Endodermal cell (in vitro differentiated cells): Measurements from ENCODE around the gene CA5A. TPM values are rescaled to one million over a fixed set of nuclear protein-coding genes. Genes with fewer than 3 reads are reported as not detected.

Experiments used
- DNase-seq: peaks from one replicate; pipeline ENCODE4 v3.0.0-alpha.2; 2017
- H3K27ac ChIP-seq: 2 replicates; pipeline ENCODE4 v1.5.1; 2013; ENCODE audit warnings: mild to moderate bottlenecking, low read depth, low read length, moderate library complexity
- H3K27me3 ChIP-seq: 2 replicates; pipeline ENCODE4 v1.6.1; 2013; ENCODE audit warnings: mild to moderate bottlenecking, low read length, moderate library complexity; ENCODE audit not compliant: insufficient read depth, control insufficient read depth, poor library complexity, severe bottlenecking
- H3K36me3 ChIP-seq: 2 replicates; pipeline ENCODE4 v1.7.0; 2013; ENCODE audit warnings: mild to moderate bottlenecking, low read length, moderate library complexity; ENCODE audit not compliant: control insufficient read depth, insufficient read depth
- H3K4me1 ChIP-seq: one replicate; pipeline ENCODE4 v1.7.0; 2013; ENCODE audit warnings: low read length; ENCODE audit not compliant: control insufficient read depth, insufficient read depth
- H3K4me3 ChIP-seq: 2 replicates; pipeline ENCODE4 v1.5.1; 2013; ENCODE audit warnings: mild to moderate bottlenecking, low read length, moderate library complexity
- H3K9ac ChIP-seq: 2 replicates; pipeline ENCODE4 v1.6.1; 2013; ENCODE audit warnings: mild to moderate bottlenecking, low read length, moderate library complexity; ENCODE audit not compliant: poor library complexity, severe bottlenecking; ENCODE audit errors: extremely low read depth
- H3K9me3 ChIP-seq: 2 replicates; pipeline ENCODE4 v1.6.1; 2013; ENCODE audit warnings: mild to moderate bottlenecking, low read length, moderate library complexity; ENCODE audit not compliant: control insufficient read depth
- H3K27ac Mint-ChIP-seq: 2 replicates; pipeline ENCODE4 v1.8.0; 2020; ENCODE audit warnings: mixed read lengths
- H3K27me3 Mint-ChIP-seq: 2 replicates; pipeline ENCODE4 v1.8.0; 2021; ENCODE audit warnings: mild to moderate bottlenecking, mixed read lengths; ENCODE audit not compliant: insufficient read depth
- H3K36me3 Mint-ChIP-seq: 2 replicates; pipeline ENCODE4 v1.8.0; 2020; ENCODE audit warnings: low read depth, mixed read lengths
- H3K4me1 Mint-ChIP-seq: 2 replicates; pipeline ENCODE4 v1.8.0; 2020; ENCODE audit warnings: mixed read lengths
- H3K4me3 Mint-ChIP-seq: 2 replicates; pipeline ENCODE4 v1.8.0; 2020; ENCODE audit warnings: mild to moderate bottlenecking, moderate library complexity, mixed read lengths
- H3K9me3 Mint-ChIP-seq: 2 replicates; pipeline ENCODE4 v1.8.0; 2020; ENCODE audit warnings: mild to moderate bottlenecking, mixed read lengths
- CTCF ChIP-seq: fragments of 200-600 bp; sonication (generic); conservative IDR thresholded peaks from 2 replicates; pipeline ENCODE4 v1.5.0; 2021; ENCODE audit warnings: antibody characterized with exemption, mild to moderate bottlenecking
- WGBS, 2 experiments: methylation state at CpG; one replicate each; pipeline versions ENCODE4 v1.1.5 to v1.1.7; 2013; ENCODE audit warnings: missing lambda C conversion rate in 2 of 2, mixed read lengths in 1 of 2; ENCODE audit not compliant: insufficient coverage in 1 of 2, insufficient read length in 1 of 2; 5-methylcytosine and 5-hydroxymethylcytosine counted together
- total RNA-seq, 2 donors: library from RNA; stranded (reverse); fragmentation: NEBNext Ultra II Directional in 1 of 2; extraction: Animal tissue kit (Norgen Biotek cat#: 25700) in 1 of 2; gene quantifications; 2 replicates in 1 of 2; 3 replicates in 1 of 2; pipeline ENCODE4 v1.2.1, GENCODE V29; 2021

The CA5A gene
- total RNA-seq, 2 donors from 2014 or later, result not detected

DNA sequence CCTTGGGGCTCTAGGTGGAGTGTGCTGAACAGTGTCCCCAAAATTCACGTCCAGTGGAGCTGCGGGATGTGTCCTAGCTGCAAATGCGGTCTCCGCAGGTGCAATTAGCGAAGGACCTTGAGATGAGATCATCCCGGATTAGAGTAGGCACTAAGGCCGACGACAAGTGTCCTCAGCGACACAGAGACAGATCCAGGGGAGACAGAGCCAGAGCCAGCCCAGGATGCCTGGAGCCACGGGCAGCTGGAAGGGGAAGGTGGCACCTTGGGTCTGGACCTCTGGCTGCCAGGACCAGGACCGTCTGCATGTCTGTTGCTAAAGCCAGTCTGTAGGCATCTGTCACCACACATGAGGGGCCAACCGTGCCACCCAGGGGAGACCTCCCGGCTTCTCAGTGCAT, 91.5 kb downstream of the CA5A start:
- TF ChIP-seq CTCF, result no peak
- DNase-seq, result no peak
- Histone ChIP-seq H3K27ac (no peak overlapping the region), H3K36me3 (peaks cover 97% of the 10 kb centered on the region), H3K27me3 (no peaks in the 10 kb centered on the region), H3K4me1 (peaks cover 17% of the 10 kb centered on the region), H3K9me3 (no peaks in the 10 kb centered on the region), H3K4me3 (no peak overlapping the region), H3K9ac (no peak overlapping the region)
- no peak overlapping the region for H3K4me3 Mint-ChIP-seq
- peak overlapping the region; percentile 80 for H3K27ac Mint-ChIP-seq
- H3K9me3 Mint-ChIP-seq, result no peaks in the 10 kb centered on the region
- peaks cover 4% of the 10 kb centered on the region for H3K27me3 Mint-ChIP-seq
- H3K4me1 Mint-ChIP-seq, result peaks cover 2% of the 10 kb centered on the region
- WGBS, 2 experiments, result 84 to 88% methylated on average over 13 of the region's 13 CpGs
- H3K36me3 Mint-ChIP-seq, result peaks cover 54% of the 10 kb centered on the region

GRCh38 chr16:87844120-87844733, 92.1 kb downstream of the CA5A start:
- Histone ChIP-seq H3K4me1 (peaks cover 12% of the 10 kb centered on the region), H3K9ac (no peak overlapping the region), H3K9me3 (no peaks in the 10 kb centered on the region), H3K27ac (no peak overlapping the region), H3K27me3 (no peaks in the 10 kb centered on the region), H3K36me3 (peaks cover 97% of the 10 kb centered on the region), H3K4me3 (no peak overlapping the region)
- DNase-seq, result peak; percentile 85
- peak overlapping the region; percentile 80 for H3K27ac Mint-ChIP-seq
- no peak overlapping the region for H3K4me3 Mint-ChIP-seq
- WGBS, 2 experiments, result 86 to 90% methylated on average over 19 to 30 of the region's 30 CpGs
- H3K9me3 Mint-ChIP-seq, result no peaks in the 10 kb centered on the region
- H3K36me3 Mint-ChIP-seq, result peaks cover 54% of the 10 kb centered on the region
- H3K27me3 Mint-ChIP-seq, result peaks cover 4% of the 10 kb centered on the region
- H3K4me1 Mint-ChIP-seq, result peaks cover 2% of the 10 kb centered on the region
- peak; percentile 68 for TF ChIP-seq CTCF

GRCh38 chr16:87843678-87844105, 92.6 kb downstream of the CA5A start:
- H3K27me3 Mint-ChIP-seq, result peaks cover 4% of the 10 kb centered on the region
- peak overlapping the region; percentile 52 for H3K27ac Mint-ChIP-seq
- DNase-seq, result no peak
- H3K9me3 Mint-ChIP-seq, result no peaks in the 10 kb centered on the region
- H3K4me1 Mint-ChIP-seq, result peaks cover 2% of the 10 kb centered on the region
- Histone ChIP-seq H3K27ac (no peak overlapping the region), H3K27me3 (no peaks in the 10 kb centered on the region), H3K4me1 (peaks cover 8% of the 10 kb centered on the region), H3K9me3 (no peaks in the 10 kb centered on the region), H3K4me3 (no peak overlapping the region), H3K9ac (no peak overlapping the region), H3K36me3 (peaks cover 97% of the 10 kb centered on the region)
- 92 to 94% methylated on average over 14 to 17 of the region's 17 CpGs for WGBS, 2 experiments
- peaks cover 49% of the 10 kb centered on the region for H3K36me3 Mint-ChIP-seq
- TF ChIP-seq CTCF, result no peak
- no peak overlapping the region for H3K4me3 Mint-ChIP-seq
